CD4-positive, alpha-beta T cell treated with Interleukin-10 for 1 hour (primary cell): ENCODE measurements around the gene SHROOM3.

ENCODE experiments used
- DNase-seq: peaks from one replicate; pipeline ENCODE4 v3.0.0-alpha.2; 2020

The SHROOM3 gene

GRCh38 chr4:76758290-76758882, 323.4 kb downstream of the SHROOM3 start:
- no peak for DNase-seq

GRCh38 chr4:76758996-76759395, 324.0 kb downstream of the SHROOM3 start:
- DNase-seq: no peak

GRCh38 chr4:76760193-76760592, 325.2 kb downstream of the SHROOM3 start:
- no peak for DNase-seq

- DNase-seq: no peak
These were observed 327.4 kb downstream of the SHROOM3 start for GRCh38 chr4:76762137-76763130.

GRCh38 chr4:76764251-76764650, 329.2 kb downstream of the SHROOM3 start:
- DNase-seq: no peak

- DNase-seq: no peak
These were observed 330.6 kb downstream of the SHROOM3 start for GRCh38 chr4:76765473-76766183.

- DNase-seq: no peak
These were observed 333.0 kb downstream of the SHROOM3 start for GRCh38 chr4:76767983-76768382.

- DNase-seq: no peak
These were observed 337.6 kb downstream of the SHROOM3 start for GRCh38 chr4:76772498-76773106.

GRCh38 chr4:76773766-76774165, 338.7 kb downstream of the SHROOM3 start:
- no peak for DNase-seq

GRCh38 chr4:76779740-76780459, 344.9 kb downstream of the SHROOM3 start:
- DNase-seq: no peak

GRCh38 chr4:76780781-76781697, 346.0 kb downstream of the SHROOM3 start:
- no peak for DNase-seq

GRCh38 chr4:76781698-76782595, 346.9 kb downstream of the SHROOM3 start:
- DNase-seq: no peak

- DNase-seq: no peak
These were observed 347.8 kb downstream of the SHROOM3 start for GRCh38 chr4:76782837-76783236.

GRCh38 chr4:76783836-76784235, 348.8 kb downstream of the SHROOM3 start:
- DNase-seq: no peak

GRCh38 chr4:76784237-76784636, 349.2 kb downstream of the SHROOM3 start:
- DNase-seq: no peak

- DNase-seq: no peak
These were observed 352.9 kb downstream of the SHROOM3 start for GRCh38 chr4:76787898-76788297.

- DNase-seq: no peak
These were observed 355.3 kb downstream of the SHROOM3 start for GRCh38 chr4:76790377-76790776.

GRCh38 chr4:76791479-76791878, 356.4 kb downstream of the SHROOM3 start:
- DNase-seq: no peak

GRCh38 chr4:76792418-76792817, 357.4 kb downstream of the SHROOM3 start:
- DNase-seq: no peak

GRCh38 chr4:76795243-76795642, 360.2 kb downstream of the SHROOM3 start:
- no peak for DNase-seq
